HepG2 (cell line): Measurements from ENCODE around the gene SLC35G2. TPM values are rescaled to one million over a fixed set of nuclear protein-coding genes. Genes with fewer than 3 reads are reported as not detected.

ENCODE experiments used
- ATF7 ChIP-seq, 2 experiments: fragments of 450-650 bp in 1 of 2; sonication (generic) in 1 of 2; formaldehyde crosslinking in 1 of 2; IDR thresholded peaks; 2 replicates each; pipeline versions ENCODE4 v1.4.0 to v1.6.1; 2016 to 2020; ENCODE audit warnings: antibody characterized with exemption in 1 of 2, mild to moderate bottlenecking in 1 of 2, missing genetic modification reagents in 1 of 2
- DNMT3B ChIP-seq: conservative IDR thresholded peaks from 2 replicates; pipeline ENCODE4 v1.6.1; 2016; ENCODE audit warnings: missing biosample characterization, control low read depth
- JUND ChIP-seq: sonication (generic); formaldehyde crosslinking; IDR thresholded peaks from 2 replicates; pipeline ENCODE4 v1.8.0; 2022; ENCODE audit warnings: mild to moderate bottlenecking, missing genetic modification reagents
- MED1 ChIP-seq: sonication (generic); formaldehyde crosslinking; IDR thresholded peaks from 2 replicates; pipeline ENCODE4 v1.4.0; 2020; ENCODE audit warnings: missing genetic modification reagents
- MLX ChIP-seq: IDR thresholded peaks from 2 replicates; pipeline ENCODE4 v1.6.1; 2016
- NCOA1 ChIP-seq: sonication (generic); formaldehyde crosslinking; IDR thresholded peaks from 2 replicates; pipeline ENCODE4 v1.9.0; 2021; ENCODE audit warnings: missing genetic modification reagents
- NFYC ChIP-seq: IDR thresholded peaks from 2 replicates; pipeline ENCODE4 v1.6.1; 2016; ENCODE audit warnings: missing genetic modification reagents, missing compliant biosample characterization
- POLR2A ChIP-seq, 2 experiments: IDR thresholded peaks; 2 replicates each; pipeline ENCODE4 v1.6.1; 2011; ENCODE audit warnings: low read depth in 2 of 2, low read length in 2 of 2, mild to moderate bottlenecking in 1 of 2, moderate library complexity in 1 of 2; ENCODE audit not compliant: insufficient read depth in 1 of 2
- ZFP91 ChIP-seq: sonication (generic); formaldehyde crosslinking; IDR thresholded peaks from 2 replicates; pipeline ENCODE4 v1.9.0; 2022; ENCODE audit warnings: missing genetic modification reagents, mild to moderate bottlenecking, borderline replicate concordance
- ZMYM3 ChIP-seq: sonication (generic); formaldehyde crosslinking; IDR thresholded peaks from 2 replicates; pipeline ENCODE4 v1.5.1; 2020; ENCODE audit warnings: mild to moderate bottlenecking, missing genetic modification reagents
- ZNF18 ChIP-seq: sonication (generic); formaldehyde crosslinking; IDR thresholded peaks from 2 replicates; pipeline ENCODE4 v1.8.0; 2022; ENCODE audit warnings: mild to moderate bottlenecking, missing genetic modification reagents; ENCODE audit not compliant: insufficient replicate concordance
- ZNF282 ChIP-seq: fragments of 450-650 bp; IDR thresholded peaks from 2 replicates; pipeline ENCODE4 v1.6.1; 2018; ENCODE audit not compliant: partially characterized antibody
- ZNF460 ChIP-seq: sonication (generic); formaldehyde crosslinking; IDR thresholded peaks from 2 replicates; pipeline ENCODE4 v1.5.1; 2020; ENCODE audit warnings: missing genetic modification reagents, mild to moderate bottlenecking, borderline replicate concordance
- ZNF503 ChIP-seq: sonication (generic); formaldehyde crosslinking; IDR thresholded peaks from 2 replicates; pipeline ENCODE4 v1.4.0; 2020; ENCODE audit warnings: missing genetic modification reagents
- ZNF512 ChIP-seq: sonication (generic); formaldehyde crosslinking; IDR thresholded peaks from 2 replicates; pipeline ENCODE4 v1.4.0; 2020; ENCODE audit warnings: mild to moderate bottlenecking, missing genetic modification reagents
- ZNF737 ChIP-seq: sonication (generic); formaldehyde crosslinking; IDR thresholded peaks from 2 replicates; pipeline ENCODE4 v1.5.0; 2020; ENCODE audit warnings: missing genetic modification reagents, mild to moderate bottlenecking, borderline replicate concordance
- ZNF891 ChIP-seq: sonication (generic); formaldehyde crosslinking; IDR thresholded peaks from 2 replicates; pipeline ENCODE4 v1.5.0; 2020; ENCODE audit warnings: mild to moderate bottlenecking, missing genetic modification reagents
- ZXDC ChIP-seq: sonication (generic); formaldehyde crosslinking; IDR thresholded peaks from 2 replicates; pipeline ENCODE4 v1.5.0; 2020; ENCODE audit warnings: mild to moderate bottlenecking, missing genetic modification reagents
- polyA plus RNA-seq, 8 experiments: library from polyadenylated mRNA; depleted of rRNA in 3 of 8; stranded (reverse) in 7 of 8; unstranded in 1 of 8; fragments of >200 nt; fragmentation: Illumina TruSeq in 4 of 8; extraction: Trizol in 4 of 8; gene quantifications; 2 replicates each; pipeline versions ENCODE4 v1.2.1 to v1.2.3, GENCODE V29; 2011 to 2016; ENCODE audit warnings: low read depth in 4 of 8, missing spikeins in 1 of 8, mixed read lengths in 1 of 8; ENCODE audit not compliant: insufficient read depth in 1 of 8
- total RNA-seq, 5 experiments: library from RNA; depleted of rRNA; stranded (reverse); fragments of >200 nt; fragmentation: Illumina TruSeq; extraction: Trizol; gene quantifications; 2 replicates each; pipeline ENCODE4 v1.2.3, GENCODE V29; 2016; ENCODE audit warnings: low read depth in 1 of 5

The SLC35G2 gene
- total and polyA plus RNA-seq, 2 of the 13 experiments (the other 11 are each of a cell fraction or from before 2014, with no cell fraction given) = 7.6 to 10.3 TPM

- TF ChIP-seq ZNF18 (CRISPR knock-in tag) = peak; percentile 88
- TF ChIP-seq ZMYM3 = peak; percentile 71
- peak; percentile 41; the same call in 1 of the 2 replicates for TF ChIP-seq ZNF503 (CRISPR knock-in tag)
- TF ChIP-seq ZNF460 (CRISPR knock-in tag) = peak; percentile 28; the same call in 1 of the 2 replicates
- no peak for TF ChIP-seq ZNF282
- TF ChIP-seq MED1 (CRISPR knock-in tag) = peak; percentile 53
- peak; percentile 80 for TF ChIP-seq NCOA1
- TF ChIP-seq NFYC = peak; percentile 92
- no peak for TF ChIP-seq ATF7 (IDR thresholded peaks at IDR 0.05)
- 0 out of 2 replicates have a peak, but pooled peaks have one; percentile 36 for TF ChIP-seq ATF7 (CRISPR knock-in tag; IDR thresholded peaks at IDR 0.05)
- no peak for TF ChIP-seq MLX (CRISPR knock-in tag)
- TF ChIP-seq JUND = no peak
- TF ChIP-seq ZXDC (CRISPR knock-in tag) = no peak; the same call in 1 of the 2 replicates
- peak; percentile 96 for TF ChIP-seq ZFP91 (CRISPR knock-in tag)
- TF ChIP-seq DNMT3B (CRISPR knock-in tag) = no peak; the same call in 1 of the 2 replicates
- no peak for TF ChIP-seq ZNF512 (CRISPR knock-in tag)
- no peak; the same call in 1 of the 2 replicates for TF ChIP-seq ZNF737 (CRISPR knock-in tag)
- 0 out of 2 replicates have a peak, but pooled peaks have one; percentile 34 for TF ChIP-seq ZNF891 (CRISPR knock-in tag)
- TF ChIP-seq POLR2A (IDR thresholded peaks at IDR 0.05; ENCODE audit: insufficient read depth in 1 of 2, low read depth in 2 of 2, low read length in 2 of 2) = peak; percentile 91 to 97
These were observed 43.1 kb downstream of the SLC35G2 start, which contains the start of gene NCK1 (continued) for GRCh38 chr3:136861890-136862616.
